ENCODE data around the gene FAM151B.

The FAM151B gene

GRCh38 chr5:80569086-80569960 lies 81.4 kb downstream of the FAM151B start:
- no peak for TF ChIP-seq CSRNP3 (CRISPR knock-in tag; IDR thresholded peaks at IDR 0.05)
- peak; percentile 33; the same call in 2 of the 3 replicates for ATAC-seq

DNA sequence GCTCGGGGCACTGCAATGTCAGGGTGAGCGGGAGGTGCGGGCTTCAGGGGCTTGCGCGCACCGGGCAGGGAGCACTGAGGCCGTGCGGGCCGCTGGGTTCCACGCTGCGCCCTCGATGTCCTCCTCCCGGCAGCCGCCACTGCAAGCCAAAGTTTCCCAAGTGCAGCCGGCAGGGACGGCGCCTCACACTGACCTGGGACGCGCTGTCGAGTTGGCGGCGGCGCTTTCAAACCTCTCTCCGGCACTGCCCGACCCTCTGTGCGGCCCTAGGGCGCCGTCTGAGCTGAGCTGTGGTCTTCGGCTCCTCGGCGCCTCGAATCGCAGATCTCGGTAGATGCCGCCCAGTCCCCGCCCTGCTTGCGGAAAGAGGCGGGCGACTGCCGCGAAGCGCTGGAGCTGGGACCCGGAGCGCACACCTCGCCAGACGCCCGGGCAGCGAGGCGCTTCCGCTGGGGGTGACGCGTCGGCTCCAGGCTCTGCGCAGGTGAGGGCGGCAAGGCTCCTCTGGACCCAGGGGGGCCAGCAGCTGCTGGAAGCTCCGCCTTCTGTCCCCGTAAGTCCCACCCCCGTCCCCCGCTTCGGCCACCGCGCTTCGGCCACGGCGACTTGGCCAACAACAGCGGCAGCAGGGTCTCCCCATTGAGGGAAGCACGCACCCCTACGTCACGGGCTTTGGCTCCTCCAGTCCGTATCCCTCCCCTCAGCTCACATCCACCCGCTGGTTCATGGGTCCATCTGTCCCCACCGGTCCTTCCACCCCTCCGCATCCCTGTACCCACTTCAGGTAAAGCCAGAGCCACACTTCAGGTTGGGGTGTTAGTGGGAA lies 82.3 kb downstream of the FAM151B start, which contains the start of gene ANKRD34B:
Gene ANKRD34B (minus strand): TSS at position 320 of the 826 bp plus-strand sequence. CDS start 10,261 bp downstream, outside the sequence.
- TF ChIP-seq GLIS3 (CRISPR knock-in tag; IDR thresholded peaks at IDR 0.05) (no peak), ZFP30 (CRISPR knock-in tag; IDR thresholded peaks at IDR 0.05) (no peak), CSRNP3 (CRISPR knock-in tag; IDR thresholded peaks at IDR 0.05) (no peak), ZNF565 (CRISPR knock-in tag; conservative IDR thresholded peaks at IDR 0.05; ENCODE audit: low read depth) (no peak), ZNF70 (CRISPR knock-in tag; IDR thresholded peaks at IDR 0.05) (no peak), OSR1 (CRISPR knock-in tag; IDR thresholded peaks at IDR 0.05) (no peak), RARB (CRISPR knock-in tag; IDR thresholded peaks at IDR 0.05) (no peak), TCF4 (CRISPR knock-in tag; IDR thresholded peaks at IDR 0.05; ENCODE audit: borderline replicate concordance) (no peak), PATZ1 (CRISPR knock-in tag; IDR thresholded peaks at IDR 0.05; ENCODE audit: borderline replicate concordance) (no peak)
- TF ChIP-seq, protein P1, sequence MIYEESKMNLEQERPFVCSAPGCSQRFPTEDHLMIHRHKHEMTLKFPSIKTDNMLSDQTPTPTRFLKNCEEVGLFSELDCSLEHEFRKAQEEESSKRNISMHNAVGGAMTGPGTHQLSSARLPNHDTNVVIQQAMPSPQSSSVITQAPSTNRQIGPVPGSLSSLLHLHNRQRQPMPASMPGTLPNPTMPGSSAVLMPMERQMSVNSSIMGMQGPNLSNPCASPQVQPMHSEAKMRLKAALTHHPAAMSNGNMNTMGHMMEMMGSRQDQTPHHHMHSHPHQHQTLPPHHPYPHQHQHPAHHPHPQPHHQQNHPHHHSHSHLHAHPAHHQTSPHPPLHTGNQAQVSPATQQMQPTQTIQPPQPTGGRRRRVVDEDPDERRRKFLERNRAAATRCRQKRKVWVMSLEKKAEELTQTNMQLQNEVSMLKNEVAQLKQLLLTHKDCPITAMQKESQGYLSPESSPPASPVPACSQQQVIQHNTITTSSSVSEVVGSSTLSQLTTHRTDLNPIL (CRISPR knock-in tag; IDR thresholded peaks at IDR 0.05; ENCODE audit: low read depth) = no peak
- ATAC-seq = peak; percentile 73

GRCh38 chr5:80573062-80573461 lies 85.2 kb downstream of the FAM151B start:
- ATAC-seq = no peak
- TF ChIP-seq ZNF565 (CRISPR knock-in tag; conservative IDR thresholded peaks at IDR 0.05; ENCODE audit: low read depth) = no peak

GRCh38 chr5:80576383-80576782 lies 88.5 kb downstream of the FAM151B start:
- ATAC-seq = no peak
- TF ChIP-seq TCF4 (CRISPR knock-in tag; IDR thresholded peaks at IDR 0.05; ENCODE audit: borderline replicate concordance) (no peak), BACH2 (CRISPR knock-in tag; IDR thresholded peaks at IDR 0.05; ENCODE audit: borderline replicate concordance) (no peak), ZNF70 (CRISPR knock-in tag; IDR thresholded peaks at IDR 0.05) (no peak), CSDC2 (CRISPR knock-in tag; IDR thresholded peaks at IDR 0.05) (no peak), GLIS3 (CRISPR knock-in tag; IDR thresholded peaks at IDR 0.05) (no peak), ZNF8 (CRISPR knock-in tag; IDR thresholded peaks at IDR 0.05) (no peak), ZC3H10 (CRISPR knock-in tag; IDR thresholded peaks at IDR 0.05) (no peak), PPARA (CRISPR knock-in tag; IDR thresholded peaks at IDR 0.05; ENCODE audit: borderline replicate concordance) (no peak), ZNF565 (CRISPR knock-in tag; conservative IDR thresholded peaks at IDR 0.05; ENCODE audit: low read depth) (no peak), RARB (CRISPR knock-in tag; IDR thresholded peaks at IDR 0.05) (no peak)
- TF ChIP-seq, protein P2, sequence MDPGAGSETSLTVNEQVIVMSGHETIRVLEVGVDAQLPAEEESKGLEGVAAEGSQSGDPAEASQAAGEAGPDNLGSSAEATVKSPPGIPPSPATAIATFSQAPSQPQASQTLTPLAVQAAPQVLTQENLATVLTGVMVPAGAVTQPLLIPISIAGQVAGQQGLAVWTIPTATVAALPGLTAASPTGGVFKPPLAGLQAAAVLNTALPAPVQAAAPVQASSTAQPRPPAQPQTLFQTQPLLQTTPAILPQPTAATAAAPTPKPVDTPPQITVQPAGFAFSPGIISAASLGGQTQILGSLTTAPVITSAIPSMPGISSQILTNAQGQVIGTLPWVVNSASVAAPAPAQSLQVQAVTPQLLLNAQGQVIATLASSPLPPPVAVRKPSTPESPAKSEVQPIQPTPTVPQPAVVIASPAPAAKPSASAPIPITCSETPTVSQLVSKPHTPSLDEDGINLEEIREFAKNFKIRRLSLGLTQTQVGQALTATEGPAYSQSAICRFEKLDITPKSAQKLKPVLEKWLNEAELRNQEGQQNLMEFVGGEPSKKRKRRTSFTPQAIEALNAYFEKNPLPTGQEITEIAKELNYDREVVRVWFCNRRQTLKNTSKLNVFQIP (CRISPR knock-in tag; IDR thresholded peaks at IDR 0.05; ENCODE audit: borderline replicate concordance, low read depth) = no peak

Data from SK-N-SH treated with all-trans-retinoic acid at 6 μM for 48 hours (cell line).